ENCODE data around the gene THADA. TPM values are rescaled to one million over a fixed set of nuclear protein-coding genes. Genes with fewer than 3 reads are reported as not detected.

THADA gene
- total and polyA plus RNA-seq, 2 donors (not counting 3 experiments of a cell fraction or from before 2014, with no cell fraction given), result 22.6 to 25.3 TPM

GRCh38 chr2:43209204-43209717 is 386.6 kb downstream of the THADA start:
- intact Hi-C loops (cut with micrococcal nuclease), result no loop called here
- Histone ChIP-seq H3K36me3 (ENCODE audit: control insufficient read depth in 2 of 2, extremely low read depth in 1 of 2, insufficient read depth in 2 of 2, low read length in 2 of 2) (no peaks in the 10 kb centered on the region), H4K20me1 (replicated peaks; ENCODE audit: control insufficient read depth, extremely low read depth, insufficient read depth, low read length) (no peaks in the 10 kb centered on the region), H3K9ac (replicated peaks; ENCODE audit: extremely low read depth, insufficient read depth, low read length) (no peak overlapping the region), H3K9me1 (replicated peaks; ENCODE audit: control insufficient read depth, extremely low read depth, insufficient read depth, low read length) (no peaks in the 10 kb centered on the region), H3K4me1 (ENCODE audit: control insufficient read depth, extremely low read depth, insufficient read depth, low read length) (no peaks in the 10 kb centered on the region), H2AFZ (ENCODE audit: low read depth, low read length) (no peak overlapping the region), H3K9me3 (replicated peaks; ENCODE audit: control insufficient read depth, insufficient read depth, low read length) (no peaks in the 10 kb centered on the region), H3K4me2 (ENCODE audit: insufficient read depth, low read length) (no peak overlapping the region), H3K27ac (ENCODE audit: insufficient read depth, low read depth, low read length) (no peak overlapping the region), H3K79me2 (ENCODE audit: control insufficient read depth, insufficient read depth, low read length) (no peaks in the 10 kb centered on the region), H3K27me3 (ENCODE audit: control insufficient read depth in 2 of 2, insufficient read depth in 2 of 2, low read length in 2 of 2) (no peaks in the 10 kb centered on the region), H3K4me3 (replicated peaks in 1 of 3; ENCODE audit: insufficient read depth in 1 of 3, low read depth in 1 of 3, low read length in 3 of 3) (no peak overlapping the region)
- BruUV-seq (replicated peaks), result no TSS peak
- dilution Hi-C loops (cut with MboI; ENCODE audit: extremely low pct_ligation_motif_present, low sequenced_read_pairs), result no loop called here
- ChIA-PET CTCF (no interaction called here), POLR2A (no interaction called here)
- FAIRE-seq (no peak), DNase-seq (ENCODE audit: low read depth, low spot score) (no peak)
- TF ChIP-seq CTCF (IDR thresholded peaks at IDR 0.05; ENCODE audit: extremely low read depth in 1 of 2, insufficient read depth in 1 of 2, low read depth in 1 of 2, low read length in 2 of 2) (no peak), EZH2 (IDR thresholded peaks at IDR 0.05; ENCODE audit: borderline replicate concordance, low read depth, low read length, severe bottlenecking) (no peak), MAX (IDR thresholded peaks at IDR 0.05; ENCODE audit: insufficient read depth, insufficient read length) (no peak), MYC (IDR thresholded peaks at IDR 0.05; ENCODE audit: low read depth, low read length) (no peak), JUN (IDR thresholded peaks at IDR 0.05; ENCODE audit: borderline replicate concordance, insufficient read depth, insufficient read length, low read depth) (no peak), POLR2A (IDR thresholded peaks at IDR 0.05; ENCODE audit: low read depth, low read length) (no peak)

Data from endothelial cell of umbilical vein (primary cell).